Heart right ventricle (tissue), 16 donors: Measurements from ENCODE around the gene S100A7. TPM values are rescaled to one million over a fixed set of nuclear protein-coding genes. Genes with fewer than 3 reads are reported as not detected.

Experiments
- ATAC-seq, 8 donors: fragments of 200-7000 bp; cut with Tn5 transposase; one replicate each; pipeline ENCODE4 v1.9.1; 2020; ENCODE audit warnings: mild to moderate bottlenecking in 8 of 8, moderate library complexity in 8 of 8, moderate number of reproducible peaks in 1 of 8
- DNase-seq, 2 donors: peaks; one replicate each; pipeline ENCODE4 v3.0.0-alpha.2; 2020
- H3K27ac ChIP-seq, 10 donors: fragments of 200-600 bp; sonication (generic) in 2 of 10; one replicate each; pipeline versions ENCODE4 v1.5.0 to v1.8.0; 2020 to 2022; ENCODE audit warnings: mild to moderate bottlenecking in 3 of 10
- H3K27me3 ChIP-seq, 7 donors: fragments of 200-600 bp; one replicate each; pipeline ENCODE4 v1.8.0; 2021 to 2022; ENCODE audit warnings: mild to moderate bottlenecking in 2 of 7
- H3K36me3 ChIP-seq, 9 donors: fragments of 200-600 bp; sonication (generic) in 1 of 9; one replicate each; pipeline versions ENCODE4 v1.5.0 to v1.8.0; 2020 to 2022; ENCODE audit warnings: mild to moderate bottlenecking in 2 of 9
- H3K4me1 ChIP-seq, 9 donors: fragments of 200-600 bp; sonication (generic) in 1 of 9; one replicate each; pipeline versions ENCODE4 v1.5.0 to v1.8.0; 2020 to 2022; ENCODE audit warnings: mild to moderate bottlenecking in 4 of 9
- H3K4me3 ChIP-seq, 10 donors: fragments of 200-600 bp; sonication (generic) in 2 of 10; one replicate each; pipeline versions ENCODE4 v1.5.0 to v1.8.0; 2020 to 2022; ENCODE audit warnings: mild to moderate bottlenecking in 7 of 10, moderate library complexity in 2 of 10
- H3K9me3 ChIP-seq, 11 donors: fragments of 200-600 bp in 10 of 11; sonication (generic) in 2 of 11; one replicate each; pipeline versions ENCODE4 v1.5.0 to v1.8.0; 2013 to 2022; ENCODE audit warnings: mild to moderate bottlenecking in 2 of 11, control low read depth in 1 of 11, moderate library complexity in 1 of 11
- WGBS, 2 donors: extraction: QIAGEN DNeasy Blood & Tissue Kit; methylation state at CpG; one replicate each; pipeline ENCODE4 v1.1.7; 2013; ENCODE audit warnings: inconsistent platforms in 1 of 2; 5-methylcytosine and 5-hydroxymethylcytosine counted together
- intact Hi-C, 10 donors: fragments of 100-400 bp; cut with DNase I; formaldehyde crosslinking; loops; one replicate each; pipeline versions ENCODE4 v1.11.1 to v1.14.2; 2022
- polyA plus RNA-seq, 2 donors: library from polyadenylated mRNA; stranded (reverse); fragments of 200-250 nt; gene quantifications; one replicate each; pipeline ENCODE4 v1.2.3, GENCODE V29; 2013
- total RNA-seq, 10 donors: library from RNA; stranded (reverse); fragmentation: NEBNext Ultra II Directional in 3 of 10; extraction: Animal tissue kit (Norgen Biotek cat#: 25700) in 3 of 10; gene quantifications; one replicate each; pipeline versions ENCODE4 v1.2.1 to v1.2.4, GENCODE V29; 2021 to 2023
- TF ChIP-seq, protein P1 (sequence below), 9 donors: fragments of 200-600 bp; sonication (generic) in 2 of 9; IDR thresholded peaks; one replicate each; pipeline versions ENCODE4 v1.5.0 to v1.8.0; 2021 to 2022; ENCODE audit warnings: antibody characterized with exemption in 9 of 9, mild to moderate bottlenecking in 5 of 9, moderate library complexity in 1 of 9
- donor health status: Arrhythmogenic right ventricular cardiomyopathy.
- donor health status: ischemic (EF 13 %, LVEDD 7.1; RV severe dilation, severe dysfunction).
- donor health status: healthy with polysubstance abuse.
- donor health status: DM: no; HTN: yes; CAD: no.
- donor health status: DM: no; HTN: no; CAD: no.
- donor health status: ischemic (EF 25% LVEDD 6.9; RV normal size, moderate dysfunction).
- donor health status: ischemic (EF 25% LVEDD 5.7; RV mildly dilated, moderate dysfunction).
- donor health status: healthy.
- donor health status: DM: yes; HTN: yes; CAD: no.
- donor health status: Ischemic cardiomyopathy.
- donor health status: ischemic (EF 35%, LVEDD 5.7; RV mildly dilated, moderate dysfunction).
- donor health status: nonischemic (EF 11% LVEDD 7.7; RV severe dilation, severe dysfunction).
- donor health status: DM: yes; HTN: yes; CAD: no.
- donor health status: PGD.
- donor health status: ischemic (EF 29% LVEDD 5.4; RV normal size, mild dysfunction).
- donor health status: nonischemic (EF 23%, LVEDD 6.1; RV moderate dilation, normal function).

The S100A7 gene
- total and polyA plus RNA-seq, 12 donors, result 0.20 TPM; not detected in 11

GRCh38 chr1:153498746-153499145, 38.3 kb upstream of the S100A7 start:
- H3K36me3 ChIP-seq, result no peaks in the 10 kb centered on the region
- H3K27ac ChIP-seq, result no peak overlapping the region
- TF ChIP-seq, protein P1, sequence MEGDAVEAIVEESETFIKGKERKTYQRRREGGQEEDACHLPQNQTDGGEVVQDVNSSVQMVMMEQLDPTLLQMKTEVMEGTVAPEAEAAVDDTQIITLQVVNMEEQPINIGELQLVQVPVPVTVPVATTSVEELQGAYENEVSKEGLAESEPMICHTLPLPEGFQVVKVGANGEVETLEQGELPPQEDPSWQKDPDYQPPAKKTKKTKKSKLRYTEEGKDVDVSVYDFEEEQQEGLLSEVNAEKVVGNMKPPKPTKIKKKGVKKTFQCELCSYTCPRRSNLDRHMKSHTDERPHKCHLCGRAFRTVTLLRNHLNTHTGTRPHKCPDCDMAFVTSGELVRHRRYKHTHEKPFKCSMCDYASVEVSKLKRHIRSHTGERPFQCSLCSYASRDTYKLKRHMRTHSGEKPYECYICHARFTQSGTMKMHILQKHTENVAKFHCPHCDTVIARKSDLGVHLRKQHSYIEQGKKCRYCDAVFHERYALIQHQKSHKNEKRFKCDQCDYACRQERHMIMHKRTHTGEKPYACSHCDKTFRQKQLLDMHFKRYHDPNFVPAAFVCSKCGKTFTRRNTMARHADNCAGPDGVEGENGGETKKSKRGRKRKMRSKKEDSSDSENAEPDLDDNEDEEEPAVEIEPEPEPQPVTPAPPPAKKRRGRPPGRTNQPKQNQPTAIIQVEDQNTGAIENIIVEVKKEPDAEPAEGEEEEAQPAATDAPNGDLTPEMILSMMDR (IDR thresholded peaks at IDR 0.05), result no peak
- 21 to 38% methylated on average over 2 of the region's 2 CpGs for WGBS, 2 donors
- H3K9me3 ChIP-seq, result no peaks in the 10 kb centered on the region
- no peaks in the 10 kb centered on the region for H3K27me3 ChIP-seq
- no peak overlapping the region for H3K4me3 ChIP-seq
- H3K4me1 ChIP-seq, result peaks cover 0 to 11% (median 5%) of the 10 kb centered on the region in 9 donors
- no peak for DNase-seq
- no peak for ATAC-seq
- intact Hi-C loops, result no loop called here

DNA sequence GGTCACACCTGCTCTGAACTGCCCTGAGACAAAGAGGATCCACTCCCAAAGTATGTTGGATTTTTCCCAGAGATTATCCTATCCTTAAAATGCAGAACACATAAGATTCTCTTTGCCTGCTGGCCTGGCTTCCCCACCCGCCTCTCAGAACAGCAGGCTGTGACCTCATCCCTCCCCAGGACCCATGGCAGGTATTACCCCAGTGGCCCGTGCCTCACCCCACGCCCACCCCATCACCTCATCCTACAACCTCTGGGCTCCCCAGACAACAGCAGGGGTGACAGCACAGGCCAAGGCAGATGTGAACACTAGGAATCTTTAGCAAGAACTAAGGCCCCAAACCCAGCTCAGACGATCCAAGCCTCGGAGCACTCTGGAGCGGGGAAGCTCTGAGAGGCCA, 35.1 kb upstream of the S100A7 start:
- Histone ChIP-seq H3K36me3 (no peaks in the 10 kb centered on the region), H3K4me1 (peaks cover 0 to 17% (median 13%) of the 10 kb centered on the region in 9 donors), H3K27ac (no peak overlapping the region), H3K4me3 (no peak overlapping the region), H3K9me3 (no peaks in the 10 kb centered on the region), H3K27me3 (no peaks in the 10 kb centered on the region)
- TF ChIP-seq, protein P1 (IDR thresholded peaks at IDR 0.05), result no peak
- ATAC-seq (no peak), DNase-seq (no peak)
- intact Hi-C loops, result loop anchor here in 9 of 10 donors (1.0 to 2.0 kb wide), 7 partner anchors 28 to 145 kb away; no protein-coding TSS in a partner anchor
- 61 to 63% methylated on average over 6 of the region's 6 CpGs for WGBS, 2 donors

- intact Hi-C loops, result loop anchor here in 9 of 10 donors (1.0 to 2.0 kb wide), 7 partner anchors 28 to 144 kb away; no protein-coding TSS in a partner anchor
- Histone ChIP-seq H3K36me3 (no peaks in the 10 kb centered on the region), H3K9me3 (no peaks in the 10 kb centered on the region), H3K27ac (no peak overlapping the region), H3K27me3 (no peaks in the 10 kb centered on the region), H3K4me3 (no peak overlapping the region), H3K4me1 (peaks cover 0 to 22% (median 15%) of the 10 kb centered on the region in 9 donors)
- ATAC-seq (peak; percentile 32 to 85 (median 72)), DNase-seq (peak; percentile 79 to 83)
- WGBS, 2 donors, result 36 to 37% methylated on average over 6 of the region's 6 CpGs
- TF ChIP-seq, protein P1 (IDR thresholded peaks at IDR 0.05), result peak; percentile 91 to 96 (median 94)
Measured at GRCh38 chr1:153494976-153495535, 34.6 kb upstream of the S100A7 start.

DNA sequence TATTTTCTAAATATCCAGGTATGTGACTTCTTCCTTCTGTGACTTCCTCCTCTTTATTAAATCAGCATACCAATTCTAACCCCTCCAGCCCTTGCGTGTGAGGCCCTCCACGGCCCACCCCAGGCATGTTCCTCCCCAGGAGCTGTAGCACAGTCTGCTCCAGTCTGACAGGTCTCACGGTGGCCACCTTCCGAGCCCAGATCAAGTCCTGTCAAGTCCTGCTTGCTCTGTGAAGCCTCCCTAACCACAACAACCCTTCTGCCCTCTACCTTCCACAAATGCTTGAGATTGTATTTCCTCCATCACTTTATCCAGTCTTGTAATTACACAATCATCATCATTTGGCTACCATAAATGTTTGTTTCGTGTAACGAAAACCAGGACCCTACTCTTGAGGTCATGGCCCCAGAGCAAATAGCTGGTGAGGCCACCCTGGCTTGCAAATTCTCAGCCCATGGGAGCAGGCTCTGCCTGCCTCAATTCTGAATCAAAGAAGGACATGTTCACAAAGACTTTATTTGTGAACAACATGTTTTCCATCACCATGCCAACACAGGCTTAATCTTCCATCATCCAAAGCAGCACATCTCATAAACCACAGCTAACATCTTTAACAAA, 33.0 kb upstream of the S100A7 start:
- H3K36me3 ChIP-seq, result no peaks in the 10 kb centered on the region
- whole genome bisulfite sequencing, 2 donors, result 76 to 78% methylated on average over 6 of the region's 6 CpGs
- intact Hi-C loops, result loop anchor here in 1 of 10 donors (2.0 kb wide), 1 partner anchor 141 kb away; no protein-coding TSS in a partner anchor
- H3K9me3 ChIP-seq, result no peaks in the 10 kb centered on the region
- TF ChIP-seq, protein P1 (IDR thresholded peaks at IDR 0.05), result no peak
- no peak for DNase-seq
- no peaks in the 10 kb centered on the region for H3K27me3 ChIP-seq
- H3K4me1 ChIP-seq, result peaks cover 0 to 33% (median 17%) of the 10 kb centered on the region in 9 donors
- no peak for ATAC-seq
- H3K27ac ChIP-seq, result peak overlapping the region in 2 of 10 donors; percentile 26 to 32
- H3K4me3 ChIP-seq, result no peak overlapping the region
